Psoas muscle (tissue), 8 donors: ENCODE results near the gene DCBLD2. TPM values are rescaled to one million over a fixed set of nuclear protein-coding genes. Genes with fewer than 3 reads are reported as not detected.

ENCODE experiments used
- ATAC-seq, 4 donors: fragments of 200-7000 bp; cut with Tn5 transposase; one replicate each; pipeline ENCODE4 v1.9.1; 2020; ENCODE audit warnings: moderate library complexity in 3 of 4, mild to moderate bottlenecking in 2 of 4
- DNase-seq, 2 donors: peaks; one replicate each; pipeline ENCODE4 v3.0.0-alpha.2; 2020
- H3K27ac ChIP-seq: fragments of 200-600 bp; one replicate; pipeline ENCODE4 v1.8.0; 2022
- H3K27me3 ChIP-seq, 3 donors: fragments of 200-600 bp in 1 of 3; one replicate each; pipeline versions ENCODE4 v1.6.1 to v1.8.0; 2013 to 2022; ENCODE audit warnings: low read length in 2 of 3, mild to moderate bottlenecking in 2 of 3, moderate library complexity in 1 of 3; ENCODE audit not compliant: insufficient read depth in 3 of 3
- H3K36me3 ChIP-seq, 2 donors: fragments of 200-600 bp in 1 of 2; one replicate each; pipeline versions ENCODE4 v1.6.1 to v1.8.0; 2013 to 2022; ENCODE audit warnings: low read depth in 1 of 2, mild to moderate bottlenecking in 1 of 2, moderate library complexity in 1 of 2; ENCODE audit not compliant: insufficient read depth in 1 of 2
- H3K4me1 ChIP-seq: fragments of 200-600 bp; one replicate; pipeline ENCODE4 v1.8.0; 2022
- H3K4me3 ChIP-seq: fragments of 200-600 bp; one replicate; pipeline ENCODE4 v1.8.0; 2022; ENCODE audit warnings: mild to moderate bottlenecking
- H3K9me3 ChIP-seq: fragments of 200-600 bp; one replicate; pipeline ENCODE4 v1.8.0; 2022
- CTCF ChIP-seq: fragments of 200-600 bp; IDR thresholded peaks from one replicate; pipeline ENCODE4 v1.8.0; 2022; ENCODE audit warnings: antibody characterized with exemption
- WGBS, 3 donors: extraction: QIAGEN DNeasy Blood & Tissue Kit; methylation state at CpG; one replicate each; pipeline versions ENCODE4 v1.1.6 to v1.1.7; 2013; 5-methylcytosine and 5-hydroxymethylcytosine counted together
- intact Hi-C, 2 donors: fragments of 100-400 bp; cut with DNase I; formaldehyde crosslinking; loops; one replicate each; pipeline versions ENCODE4 v1.11.0 to v1.14.2; 2022
- polyA plus RNA-seq, 3 donors: library from polyadenylated mRNA; stranded (reverse); fragments of 200-250 nt; gene quantifications; one replicate each; pipeline ENCODE4 v1.2.3, GENCODE V29; 2013
- total RNA-seq, 4 donors: library from RNA; stranded (reverse); fragmentation: NEBNext Ultra II Directional in 2 of 4; extraction: Animal tissue kit (Norgen Biotek cat#: 25700) in 2 of 4; gene quantifications; one replicate each; pipeline versions ENCODE4 v1.2.1 to v1.2.4, GENCODE V29; 2021 to 2023
- donor health status: healthy with polysubstance abuse.
- donor health status: DM: no; HTN: no; CAD: no; lungs with moderate emphysema.
- donor health status: Bipolar disorder and iron deficiency.
- donor health status: healthy.
- donor health status: DM: yes; HTN: yes; CAD: no.
- donor health status: DM: no; HTN: no; CAD: no.
- donor health status: DM: no; HTN: no; CAD: no.
- donor health status: DM: yes; HTN: yes; CAD: no.

DCBLD2 gene
- total and polyA plus RNA-seq, 7 donors, result 2.9 to 13.9 (median 5.3) TPM

GRCh38 chr3:98791341-98792325 lies 109.9 kb downstream of the DCBLD2 start:
- Histone ChIP-seq H3K36me3 (peaks cover 0 to 19% of the 10 kb centered on the region in 2 donors), H3K9me3 (no peaks in the 10 kb centered on the region), H3K4me1 (peaks cover 17% of the 10 kb centered on the region), H3K27ac (no peak overlapping the region), H3K27me3 (no peaks in the 10 kb centered on the region), H3K4me3 (no peak overlapping the region)
- no peak for TF ChIP-seq CTCF
- 70 to 81% (median 76%) methylated on average over 7 of the region's 7 CpGs for WGBS, 3 donors
- ATAC-seq, result no peak
- DNase-seq, result no peak
- intact Hi-C loops, result no loop called here

- no peaks in the 10 kb centered on the region for H3K27me3 ChIP-seq
- H3K27ac ChIP-seq, result no peak overlapping the region
- TF ChIP-seq CTCF, result no peak
- no peak for DNase-seq
- 52 to 59% (median 53%) methylated on average over 2 of the region's 2 CpGs for WGBS, 3 donors
- no peaks in the 10 kb centered on the region for H3K9me3 ChIP-seq
- peaks cover 37% of the 10 kb centered on the region for H3K4me1 ChIP-seq
- intact Hi-C loops, result loop anchor here in 1 of 2 donors (10.0 kb wide), 1 partner anchor 54 kb away; no protein-coding TSS in a partner anchor
- no peak overlapping the region for H3K4me3 ChIP-seq
- no peak for ATAC-seq
- peaks cover 0 to 8% of the 10 kb centered on the region in 2 donors for H3K36me3 ChIP-seq
Observed at GRCh38 chr3:98788651-98789050, 112.8 kb downstream of the DCBLD2 start.

GRCh38 chr3:98787181-98787580 lies 114.3 kb downstream of the DCBLD2 start:
- peak in 1 of 4 donors; percentile 24 for ATAC-seq
- no peak overlapping the region for H3K4me3 ChIP-seq
- H3K36me3 ChIP-seq, result peaks cover 0 to 5% of the 10 kb centered on the region in 2 donors
- H3K9me3 ChIP-seq, result no peaks in the 10 kb centered on the region
- TF ChIP-seq CTCF, result no peak
- WGBS, 3 donors, result 27 to 42% (median 27%) methylated on average over 2 of the region's 2 CpGs
- H3K27me3 ChIP-seq, result no peaks in the 10 kb centered on the region
- no peak for DNase-seq
- intact Hi-C loops, result loop anchor here in 1 of 2 donors (10.0 kb wide), 1 partner anchor 52 kb away; no protein-coding TSS in a partner anchor
- H3K4me1 ChIP-seq, result peaks cover 37% of the 10 kb centered on the region
- no peak overlapping the region for H3K27ac ChIP-seq

GRCh38 chr3:98786364-98787006 lies 115.0 kb downstream of the DCBLD2 start:
- intact Hi-C loops, result loop anchor here in 1 of 2 donors (10.0 kb wide), 1 partner anchor 52 kb away; no protein-coding TSS in a partner anchor
- no peak for TF ChIP-seq CTCF
- Histone ChIP-seq H3K4me1 (peaks cover 37% of the 10 kb centered on the region), H3K27ac (peak overlapping the region; percentile 18), H3K36me3 (peaks cover 0 to 6% of the 10 kb centered on the region in 2 donors), H3K4me3 (no peak overlapping the region), H3K27me3 (no peaks in the 10 kb centered on the region), H3K9me3 (no peaks in the 10 kb centered on the region)
- WGBS, 3 donors, result 50 to 85% (median 74%) methylated on average over 4 of the region's 4 CpGs
- ATAC-seq (peak; percentile 45 to 73 (median 71)), DNase-seq (no peak)
